ENCODE data around the gene FRYL.

GRCh38 chr4:48588230-48589097 lies 191.6 kb downstream of the FRYL start:
- TF ChIP-seq CTCF (IDR thresholded peaks at IDR 0.05; ENCODE audit: insufficient read depth, low read length, poor library complexity, severe bottlenecking) (no peak), EZH2phosphoT487 (conservative IDR thresholded peaks at IDR 0.05; ENCODE audit: low read length) (no peak)

Data from SU-DHL-6 (cell line).